ENCODE results near the gene CHIC2.

The CHIC2 gene

DNA sequence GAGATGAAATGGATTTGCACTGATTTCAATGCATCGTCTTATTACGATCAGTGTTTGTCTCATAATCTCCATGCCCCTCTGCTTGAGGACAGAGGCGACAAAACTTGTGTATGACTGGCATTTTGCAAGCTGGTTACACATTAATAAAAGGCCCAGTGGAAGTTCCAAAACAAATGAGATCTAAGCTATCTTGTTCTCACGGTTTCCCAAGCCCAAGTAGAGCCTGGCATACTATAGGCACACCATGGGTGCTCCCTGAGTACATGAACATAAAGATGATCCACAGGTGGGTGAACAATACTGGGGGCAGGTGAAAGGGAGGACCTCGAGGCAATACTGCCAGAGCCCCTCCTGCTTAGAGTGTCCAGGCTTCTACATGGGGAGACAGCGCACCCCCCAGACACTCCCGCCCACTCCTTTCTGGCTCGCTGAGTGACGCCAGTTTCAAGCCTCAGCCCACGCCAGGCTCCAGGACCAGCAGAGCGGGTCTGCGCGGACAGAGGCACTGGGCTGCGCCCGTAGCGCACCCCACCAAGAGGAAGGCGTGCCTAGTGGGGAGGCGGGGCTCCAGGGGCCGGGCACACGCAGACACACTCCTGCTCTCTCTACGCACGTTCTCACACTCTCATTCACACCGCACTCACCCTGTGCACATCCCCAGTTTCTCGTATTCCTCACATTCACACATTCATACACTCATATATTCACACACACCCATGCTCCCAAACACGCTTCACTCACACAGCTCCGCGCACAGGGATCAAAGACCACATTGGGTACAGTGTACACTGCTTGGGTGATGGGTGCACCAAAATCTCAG lies 26.6 kb upstream of the CHIC2 start:
- in situ Hi-C loops (cut with HindIII; ENCODE audit: low pct_unique_long_range_greater_than_20kb, low sequenced_read_pairs): no loop called here
- peak in 1 of 2 experiments; percentile 48 for DNase-seq (ENCODE audit: low read depth in 1 of 2, low spot score in 1 of 2)
- no peak for TF ChIP-seq JUND (IDR thresholded peaks at IDR 0.05; ENCODE audit: low read depth)

DNA sequence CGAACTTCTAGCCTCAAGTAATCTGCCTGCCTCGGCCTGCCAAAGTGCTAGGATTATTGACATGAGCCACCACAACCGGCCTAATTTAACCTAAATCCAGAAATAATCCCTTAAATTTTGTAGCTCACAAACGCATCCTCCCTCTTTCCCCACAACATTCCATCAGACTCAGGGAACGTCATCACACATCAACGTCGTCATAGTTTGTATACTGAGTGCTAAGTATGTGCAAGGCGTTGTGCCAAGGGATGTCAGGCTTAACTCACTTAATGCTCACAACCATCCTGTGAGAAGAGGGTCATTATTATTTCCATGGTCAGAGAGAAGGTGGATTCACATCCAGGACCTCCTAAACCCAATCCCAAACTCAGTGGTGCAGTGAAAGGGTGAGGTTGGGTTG lies 26.0 kb upstream of the CHIC2 start:
- no peak for TF ChIP-seq JUND (IDR thresholded peaks at IDR 0.05; ENCODE audit: low read depth)
- in situ Hi-C loops (cut with HindIII; ENCODE audit: low pct_unique_long_range_greater_than_20kb, low sequenced_read_pairs): no loop called here
- DNase-seq (ENCODE audit: low read depth in 1 of 2, low spot score in 1 of 2): no peak

- no peak for TF ChIP-seq JUND (IDR thresholded peaks at IDR 0.05; ENCODE audit: low read depth)
- DNase-seq (ENCODE audit: low read depth in 1 of 2, low spot score in 1 of 2): no peak
- in situ Hi-C loops (cut with HindIII; ENCODE audit: low pct_unique_long_range_greater_than_20kb, low sequenced_read_pairs): no loop called here
Observed at GRCh38 chr4:54089875-54090274, 25.5 kb upstream of the CHIC2 start.

- in situ Hi-C loops (cut with HindIII; ENCODE audit: low pct_unique_long_range_greater_than_20kb, low sequenced_read_pairs): no loop called here
- DNase-seq (ENCODE audit: low read depth in 1 of 2, low spot score in 1 of 2): peak in 1 of 2 experiments; percentile 28
- TF ChIP-seq JUND (IDR thresholded peaks at IDR 0.05; ENCODE audit: low read depth): no peak
Observed at GRCh38 chr4:54085284-54085683, 20.9 kb upstream of the CHIC2 start.

GRCh38 chr4:54082168-54082567 lies 17.8 kb upstream of the CHIC2 start:
- TF ChIP-seq JUND (IDR thresholded peaks at IDR 0.05; ENCODE audit: low read depth): no peak
- peak in 1 of 2 experiments; percentile 29 for DNase-seq (ENCODE audit: low read depth in 1 of 2, low spot score in 1 of 2)
- in situ Hi-C loops (cut with HindIII; ENCODE audit: low pct_unique_long_range_greater_than_20kb, low sequenced_read_pairs): no loop called here

GRCh38 chr4:54077812-54078211 lies 13.4 kb upstream of the CHIC2 start:
- in situ Hi-C loops (cut with HindIII; ENCODE audit: low pct_unique_long_range_greater_than_20kb, low sequenced_read_pairs): no loop called here
- TF ChIP-seq JUND (IDR thresholded peaks at IDR 0.05; ENCODE audit: low read depth): no peak
- no peak for DNase-seq (ENCODE audit: low read depth in 1 of 2, low spot score in 1 of 2)

DNA sequence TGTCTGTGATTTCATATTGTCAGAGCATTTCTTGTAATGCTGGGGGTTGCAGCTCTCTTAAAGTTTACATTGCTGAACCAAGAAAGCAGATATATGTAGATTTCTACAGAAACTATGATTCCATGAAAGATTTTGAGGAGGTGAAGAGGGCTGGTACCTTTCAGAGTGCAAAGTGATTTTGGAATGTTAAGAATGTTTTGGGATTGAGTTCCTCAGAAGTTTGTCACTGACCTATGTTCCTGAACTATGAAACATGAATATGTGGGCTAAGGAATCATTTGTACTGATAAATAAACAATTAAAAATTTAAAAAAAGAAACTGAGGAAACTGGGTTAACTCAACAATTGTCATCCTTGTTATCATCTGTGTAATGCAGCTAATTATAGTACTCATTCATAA lies 12.3 kb upstream of the CHIC2 start:
- DNase-seq (ENCODE audit: low read depth in 1 of 2, low spot score in 1 of 2): no peak
- in situ Hi-C loops (cut with HindIII; ENCODE audit: low pct_unique_long_range_greater_than_20kb, low sequenced_read_pairs): no loop called here
- no peak for TF ChIP-seq JUND (IDR thresholded peaks at IDR 0.05; ENCODE audit: low read depth)

DNA sequence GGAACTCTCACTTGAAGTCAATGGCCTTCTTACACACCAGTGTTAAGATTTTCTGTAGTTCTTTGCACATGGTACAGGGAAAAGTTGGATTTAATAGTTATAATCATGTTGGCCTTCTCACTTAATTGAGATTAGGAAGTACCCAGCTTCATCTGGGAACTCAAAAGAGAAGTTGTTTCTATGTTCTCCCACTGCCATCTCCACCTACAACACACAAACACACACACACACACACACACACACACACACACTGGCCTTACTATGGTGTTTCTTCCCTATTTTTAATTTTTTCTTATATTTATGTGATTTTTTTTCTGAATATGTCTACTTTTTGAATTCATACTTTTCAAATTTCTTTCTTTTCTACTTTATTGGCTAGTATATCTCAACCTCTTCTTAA lies 10.0 kb upstream of the CHIC2 start:
- no peak for DNase-seq (ENCODE audit: low read depth in 1 of 2, low spot score in 1 of 2)
- in situ Hi-C loops (cut with HindIII; ENCODE audit: low pct_unique_long_range_greater_than_20kb, low sequenced_read_pairs): no loop called here
- TF ChIP-seq JUND (IDR thresholded peaks at IDR 0.05; ENCODE audit: low read depth): no peak

- no peak for DNase-seq (ENCODE audit: low read depth in 1 of 2, low spot score in 1 of 2)
- no peak for TF ChIP-seq JUND (IDR thresholded peaks at IDR 0.05; ENCODE audit: low read depth)
- in situ Hi-C loops (cut with HindIII; ENCODE audit: low pct_unique_long_range_greater_than_20kb, low sequenced_read_pairs): no loop called here
Observed at GRCh38 chr4:54073271-54073880, 9.0 kb upstream of the CHIC2 start.

- in situ Hi-C loops (cut with HindIII; ENCODE audit: low pct_unique_long_range_greater_than_20kb, low sequenced_read_pairs): no loop called here
- DNase-seq (ENCODE audit: low read depth in 1 of 2, low spot score in 1 of 2): no peak
- no peak for TF ChIP-seq JUND (IDR thresholded peaks at IDR 0.05; ENCODE audit: low read depth)
Observed at GRCh38 chr4:54067166-54067565, 2.8 kb upstream of the CHIC2 start.

GRCh38 chr4:54066718-54067129 lies 2.3 kb upstream of the CHIC2 start:
- DNase-seq (ENCODE audit: low read depth in 1 of 2, low spot score in 1 of 2): no peak
- in situ Hi-C loops (cut with HindIII; ENCODE audit: low pct_unique_long_range_greater_than_20kb, low sequenced_read_pairs): no loop called here
- TF ChIP-seq JUND (IDR thresholded peaks at IDR 0.05; ENCODE audit: low read depth): no peak

DNA sequence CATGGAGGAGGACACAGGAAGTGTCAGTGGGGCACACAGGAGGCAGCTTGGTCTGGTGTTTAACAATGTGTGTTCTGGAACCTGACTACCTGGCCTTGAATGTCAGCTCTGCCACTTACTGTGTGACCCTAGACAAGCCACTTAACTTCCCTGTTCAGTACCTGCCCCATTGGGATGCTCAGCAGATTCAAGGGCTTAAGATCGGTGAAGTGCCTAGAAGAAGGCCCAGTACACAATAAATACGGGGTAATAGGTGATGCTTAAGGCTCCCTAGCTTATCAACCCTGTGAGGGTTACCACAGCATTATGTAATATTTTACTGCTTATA lies 1.6 kb upstream of the CHIC2 start:
- no peak for DNase-seq (ENCODE audit: low read depth in 1 of 2, low spot score in 1 of 2)
- in situ Hi-C loops (cut with HindIII; ENCODE audit: low pct_unique_long_range_greater_than_20kb, low sequenced_read_pairs): no loop called here
- no peak for TF ChIP-seq JUND (IDR thresholded peaks at IDR 0.05; ENCODE audit: low read depth)

DNA sequence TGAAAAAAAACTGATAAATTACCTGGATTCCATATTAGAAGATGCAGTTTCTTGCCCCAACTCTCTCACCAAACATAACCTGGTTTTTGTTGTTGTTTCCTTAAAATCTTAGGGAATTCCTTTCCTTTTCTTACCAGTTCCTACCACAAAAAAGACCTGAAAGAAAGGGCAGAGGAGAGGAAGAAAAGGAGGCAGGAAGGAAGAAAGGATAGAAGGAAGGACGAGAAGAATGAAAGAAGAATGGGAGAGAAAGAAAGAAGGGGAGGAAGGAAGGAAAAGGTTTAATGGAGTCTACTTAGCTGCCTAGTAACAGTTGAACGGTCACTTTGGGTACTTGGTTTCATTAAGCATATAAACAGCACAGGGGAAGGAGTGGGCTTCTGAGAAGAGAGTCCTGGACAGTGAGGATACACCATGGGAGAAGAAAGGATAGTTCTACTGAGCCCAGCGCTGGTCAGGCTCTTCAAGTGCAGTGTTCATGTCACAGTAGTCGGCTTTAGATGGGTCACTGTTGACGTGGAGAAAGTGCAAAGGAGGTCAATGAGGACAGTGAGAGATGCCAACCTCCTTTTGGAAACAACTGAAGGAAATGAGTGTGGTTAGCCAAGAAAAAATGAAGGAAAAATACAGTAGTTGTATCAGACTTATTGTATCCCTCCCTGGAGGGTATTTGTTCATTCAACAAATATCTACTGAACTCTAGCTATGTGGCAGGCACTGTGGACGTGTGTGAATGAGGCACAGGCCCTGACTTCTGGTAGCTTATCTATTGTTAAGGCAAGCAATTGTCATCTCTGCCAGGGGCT lies 1.1 kb upstream of the CHIC2 start:
- no peak for DNase-seq (ENCODE audit: low read depth in 1 of 2, low spot score in 1 of 2)
- in situ Hi-C loops (cut with HindIII; ENCODE audit: low pct_unique_long_range_greater_than_20kb, low sequenced_read_pairs): no loop called here
- TF ChIP-seq JUND (IDR thresholded peaks at IDR 0.05; ENCODE audit: low read depth): no peak
